ENCODE results near the gene RTN3.
"Not testable (repeated sequence)": the region's sequence is repeated elsewhere in the genome, so short reads cannot be mapped to it uniquely, and the experiment has no call there.

Gene RTN3

DNA sequence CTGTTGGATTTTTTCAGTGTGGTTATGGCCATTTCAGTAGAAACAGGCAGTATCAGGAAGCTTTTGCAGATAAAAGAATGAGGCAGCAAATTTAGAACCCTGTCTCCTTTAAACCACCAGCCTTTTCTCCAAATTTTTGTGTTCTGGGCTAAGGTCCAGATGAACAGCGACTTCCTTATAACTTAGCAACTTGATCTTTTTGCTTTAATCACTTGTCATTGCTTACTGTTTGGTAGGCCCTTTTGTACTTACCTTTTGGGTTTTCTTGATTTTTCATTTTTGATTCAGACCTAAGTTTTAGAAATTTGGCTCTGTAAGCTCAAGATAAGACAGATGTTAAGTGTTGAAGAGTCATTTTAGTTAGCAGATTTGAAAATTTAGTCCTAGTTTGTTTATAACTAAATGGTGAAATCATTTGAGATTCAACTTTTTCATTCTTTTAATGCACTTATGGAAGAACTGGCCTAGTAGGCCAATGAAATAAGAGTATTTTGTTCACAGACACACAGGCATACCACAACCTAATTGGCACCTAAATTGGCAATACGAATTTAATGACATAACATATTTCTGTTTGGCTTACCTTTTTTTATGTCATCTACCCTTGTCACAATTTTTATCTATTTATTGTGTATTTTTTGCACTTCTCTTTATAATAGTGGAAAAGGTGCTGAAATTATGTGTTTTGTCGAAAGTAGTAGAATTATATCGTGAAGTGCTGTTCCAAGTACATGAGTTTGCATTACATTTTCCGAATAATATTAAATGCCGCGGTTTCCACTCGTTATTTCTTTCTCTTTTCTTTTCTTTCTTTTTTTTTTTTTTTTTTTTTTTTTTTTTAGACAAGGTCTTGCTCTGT is 2.1 kb downstream of the RTN3 start:
- DNase-seq, result no peak

DNA sequence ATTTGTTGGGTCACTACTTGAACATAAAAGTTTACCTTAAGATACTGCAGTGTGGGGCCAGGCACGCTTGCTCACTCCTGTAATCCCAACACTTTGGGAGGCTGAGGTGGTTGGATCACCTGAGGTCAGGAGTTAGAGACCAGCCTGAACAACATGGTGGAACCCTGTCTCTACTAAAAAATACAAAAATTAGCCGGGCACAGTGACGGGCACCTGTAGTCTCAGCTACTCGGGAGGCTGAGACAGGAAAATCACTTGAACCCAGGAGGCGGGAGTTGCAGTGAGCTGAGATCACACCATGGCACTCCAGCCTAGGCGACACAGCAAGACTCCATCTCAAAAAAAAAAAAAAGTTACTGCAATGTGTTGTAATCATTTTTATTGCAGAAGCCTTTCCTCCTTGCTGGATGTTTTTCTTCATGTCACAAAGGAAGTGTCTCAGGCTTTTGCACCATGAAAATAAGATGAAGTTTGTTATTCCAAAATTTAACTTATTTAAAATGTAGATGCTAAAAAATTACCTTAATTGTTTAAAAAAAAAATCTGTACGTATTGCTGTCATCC is 3.9 kb downstream of the RTN3 start:
- not testable (repeated sequence) for DNase-seq

DNA sequence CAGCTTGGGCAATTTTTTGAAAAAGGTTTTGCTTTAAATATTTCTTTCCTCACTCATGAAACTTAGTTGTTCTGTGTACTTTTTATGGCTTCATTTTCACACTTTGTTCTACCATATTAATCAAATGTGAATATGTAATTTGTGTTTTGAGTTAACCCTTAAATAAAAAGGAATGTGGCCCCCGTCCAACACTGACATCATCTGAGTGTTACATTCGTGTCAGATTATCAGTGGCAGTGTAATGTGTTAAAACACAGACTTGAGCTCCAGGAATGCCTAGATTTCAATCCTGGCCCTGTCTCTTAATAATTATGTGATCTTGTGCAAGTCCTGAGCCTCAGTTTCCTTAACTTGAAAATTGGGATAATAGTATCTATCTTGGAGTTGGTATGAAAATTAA is 5.6 kb downstream of the RTN3 start:
- no peak for DNase-seq

DNA sequence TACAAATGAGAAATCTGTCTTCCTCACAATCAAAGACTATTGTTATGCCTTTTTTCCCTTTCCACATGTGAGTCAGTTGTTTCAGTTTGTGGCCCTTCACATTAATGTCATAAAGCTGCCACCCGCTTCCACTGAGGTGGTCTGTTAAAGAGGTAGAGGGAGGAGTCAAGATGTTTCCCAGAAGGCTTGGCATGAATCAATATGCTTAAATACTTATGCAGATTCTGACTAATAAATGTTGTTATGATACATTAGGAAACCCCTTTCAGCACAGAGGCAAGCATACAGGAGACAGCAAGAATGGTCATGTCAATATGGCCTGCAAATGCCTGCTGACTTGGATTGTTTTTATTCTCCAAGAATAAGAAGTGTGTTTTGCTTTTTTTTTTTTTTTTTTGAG is 6.5 kb downstream of the RTN3 start:
- peak; percentile 38 for DNase-seq

DNA sequence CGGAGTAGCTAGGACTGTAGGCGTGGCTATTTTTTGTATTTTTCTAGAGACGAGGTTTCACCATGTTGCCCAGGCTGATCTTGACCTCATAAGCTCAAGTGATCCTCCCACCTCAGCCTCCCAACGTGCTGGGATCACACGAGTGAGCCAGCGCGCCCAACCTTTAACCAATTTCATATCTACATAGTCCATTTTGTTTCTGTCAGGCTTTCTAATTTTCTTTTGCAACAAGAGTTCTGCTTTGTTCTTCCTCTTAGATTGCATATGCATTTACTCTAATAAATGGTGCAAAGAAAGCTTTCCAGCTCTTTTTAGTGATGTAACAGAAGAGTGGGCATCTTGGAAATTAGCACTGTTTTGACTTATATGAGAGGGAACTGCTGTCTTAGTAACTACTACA is 13.3 kb downstream of the RTN3 start:
- no peak for DNase-seq

DNA sequence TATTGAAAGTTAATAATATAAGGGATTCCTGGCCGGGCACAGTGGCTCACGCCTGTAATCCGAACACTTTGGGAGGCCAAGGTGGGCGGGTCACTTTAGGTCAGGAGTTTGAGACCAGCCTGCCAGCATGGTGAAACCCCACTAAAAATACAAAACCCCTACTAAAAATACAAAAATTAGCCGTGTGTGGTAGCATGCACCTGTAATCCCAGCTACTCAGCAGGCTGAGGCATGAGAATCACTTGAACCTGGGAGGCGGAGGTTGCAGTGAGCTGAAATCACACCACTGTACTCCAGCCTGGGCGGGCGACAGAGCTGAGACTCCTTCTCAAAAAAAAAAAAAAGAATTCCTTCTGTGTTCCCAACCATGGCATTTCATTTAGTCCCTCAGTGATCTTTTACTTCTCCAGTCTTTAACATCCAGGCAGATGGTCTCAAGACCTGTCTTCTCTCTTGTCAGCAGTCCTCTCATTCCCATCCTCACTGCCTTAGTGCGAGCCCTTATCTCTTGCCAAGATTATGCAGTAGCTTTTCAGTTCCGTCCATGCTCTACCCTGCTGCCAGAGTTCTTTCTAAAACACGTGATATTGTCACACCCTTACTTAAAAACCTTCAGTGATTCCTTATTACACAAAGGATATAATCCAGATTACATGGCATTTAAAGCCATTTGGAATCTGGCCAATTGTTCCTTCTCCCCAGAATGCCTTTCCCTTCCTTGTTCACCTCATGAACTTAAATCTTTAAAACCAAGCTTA is 17.9 kb downstream of the RTN3 start:
- DNase-seq, result no peak

DNA sequence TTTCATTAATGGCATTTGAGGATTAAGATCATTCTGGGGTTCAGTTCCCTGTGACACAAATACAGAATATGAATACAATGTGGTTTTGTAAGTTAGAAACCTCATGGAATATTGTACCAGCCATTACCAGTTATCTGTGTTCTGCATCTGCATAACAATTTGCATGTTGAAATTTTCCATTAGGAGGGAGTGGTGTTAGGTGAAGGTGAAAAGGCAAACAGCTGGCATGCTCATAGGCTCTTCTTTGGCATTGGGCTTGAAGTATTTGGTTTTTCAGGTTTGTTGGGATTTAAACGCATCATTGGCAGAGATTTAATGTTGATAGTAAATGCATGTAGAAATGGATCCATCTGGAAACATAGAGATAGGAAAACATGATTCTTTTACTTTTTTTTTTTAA is 18.6 kb downstream of the RTN3 start:
- no peak for DNase-seq

DNA sequence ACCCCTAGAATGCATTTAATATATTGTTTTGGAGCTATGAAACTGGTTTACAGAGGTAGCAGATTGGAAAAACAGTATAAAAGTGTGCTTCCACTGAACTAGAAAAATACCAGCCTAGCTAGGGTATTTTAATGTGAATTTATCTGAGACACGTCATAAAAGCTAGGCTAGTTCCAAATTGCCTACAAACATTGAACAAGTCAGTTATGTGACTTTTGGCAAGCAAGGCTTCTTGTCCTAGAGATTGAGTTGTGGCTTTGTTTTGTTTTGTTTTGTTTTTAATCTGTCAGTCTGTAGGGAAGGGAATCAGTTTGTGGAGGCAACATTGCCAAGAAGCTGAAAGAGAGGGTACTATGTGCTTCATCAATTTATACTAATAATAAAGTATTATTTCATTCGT is 24.2 kb downstream of the RTN3 start:
- DNase-seq, result no peak

DNA sequence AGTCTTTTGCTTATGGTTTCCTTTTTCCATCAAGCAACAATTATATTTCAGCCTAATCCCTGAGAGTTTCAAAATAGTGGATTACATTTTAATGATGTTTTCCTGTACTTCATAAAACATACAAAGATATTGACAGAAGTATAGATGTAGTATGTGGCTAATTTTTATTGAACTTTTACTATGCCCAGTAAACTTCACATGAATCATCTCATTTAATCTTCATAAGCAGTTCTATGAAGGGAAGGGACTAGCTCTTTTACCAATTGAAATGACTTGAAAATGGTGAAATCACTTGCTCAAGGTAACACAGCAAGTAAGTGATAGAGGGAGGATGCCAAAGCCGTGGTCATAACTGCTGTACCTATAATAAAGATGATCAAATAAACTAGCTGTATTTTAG is 27.5 kb downstream of the RTN3 start:
- DNase-seq, result no peak

DNA sequence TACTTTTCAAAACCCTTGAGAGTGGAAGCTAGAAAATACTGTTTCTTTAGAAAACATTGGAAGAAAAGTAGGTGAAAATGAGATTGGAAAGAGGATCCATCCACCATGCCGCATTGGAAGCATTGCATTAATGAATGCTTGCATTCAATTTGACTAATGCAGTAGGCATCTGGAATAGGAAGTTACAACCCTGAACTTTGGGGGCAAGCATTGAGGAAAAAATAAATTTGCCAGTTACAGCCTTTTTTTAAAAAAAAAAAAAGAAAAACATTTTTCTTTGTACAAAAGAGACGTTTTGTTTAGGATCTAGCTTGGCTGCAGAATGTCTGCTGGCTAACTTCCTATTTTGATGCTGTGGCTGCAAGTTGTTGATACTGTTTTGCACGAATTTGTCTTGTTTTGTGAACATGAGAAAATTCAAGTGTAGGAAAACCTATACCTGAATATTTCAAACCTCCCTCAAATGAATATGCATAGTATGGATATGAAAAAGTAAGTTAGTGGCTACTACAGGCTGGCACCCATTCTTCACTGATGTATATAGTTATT is 28.1 kb downstream of the RTN3 start:
- DNase-seq, result no peak

DNA sequence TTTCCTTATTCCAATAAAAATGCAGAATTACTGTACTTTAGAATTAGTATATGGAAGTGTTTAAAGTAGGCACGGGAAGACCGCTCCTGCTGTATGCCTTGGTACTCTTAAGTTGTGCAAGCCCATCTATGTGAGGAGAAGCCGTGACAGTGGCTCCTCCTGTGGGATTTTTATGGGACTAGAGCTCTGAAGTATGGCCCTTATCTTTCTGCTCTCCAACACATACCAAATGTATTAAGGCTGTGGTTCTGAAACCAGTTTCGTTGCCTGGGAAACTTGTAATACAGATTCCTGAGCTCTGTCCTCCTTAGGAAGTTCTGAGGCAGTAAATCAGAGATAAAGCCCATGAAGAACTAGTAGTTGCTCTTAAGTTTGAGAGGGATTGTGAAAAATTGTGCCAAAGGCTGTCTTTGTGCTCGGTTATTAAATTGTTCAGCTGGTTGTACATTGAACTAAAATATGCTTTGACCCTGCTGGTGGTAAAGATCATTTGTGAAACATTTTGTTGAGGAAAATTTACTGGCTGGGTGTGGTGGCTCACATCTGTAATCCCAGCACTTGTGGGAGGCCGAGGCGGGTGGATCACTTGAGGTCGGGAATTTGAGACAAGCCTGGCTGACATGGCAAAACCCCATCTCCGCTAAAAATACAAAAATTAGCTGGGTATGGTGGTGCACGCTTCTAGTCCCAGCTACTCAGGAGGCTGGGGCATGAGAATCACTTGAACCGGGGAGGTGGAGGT is 29.3 kb downstream of the RTN3 start:
- DNase-seq, result no peak

DNA sequence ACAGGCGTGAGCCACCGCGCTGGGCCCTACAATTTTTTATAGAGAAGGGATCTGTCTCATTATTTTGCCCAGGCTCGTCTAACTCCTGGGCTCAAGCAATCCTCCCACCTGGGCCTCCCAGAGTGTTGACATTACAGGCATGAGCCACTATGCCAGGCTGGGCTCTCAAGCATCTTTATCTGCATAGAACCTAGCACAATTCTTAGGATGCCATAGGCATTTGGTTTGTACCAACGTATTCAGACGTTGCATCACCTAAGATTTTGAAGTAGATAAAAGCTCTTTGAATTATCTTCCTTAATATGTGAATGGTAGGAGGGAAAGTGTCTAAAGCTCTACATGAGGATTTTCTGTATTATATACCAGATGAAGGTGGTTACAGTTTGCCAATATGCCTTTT is 30.5 kb downstream of the RTN3 start:
- DNase-seq, result no peak

DNA sequence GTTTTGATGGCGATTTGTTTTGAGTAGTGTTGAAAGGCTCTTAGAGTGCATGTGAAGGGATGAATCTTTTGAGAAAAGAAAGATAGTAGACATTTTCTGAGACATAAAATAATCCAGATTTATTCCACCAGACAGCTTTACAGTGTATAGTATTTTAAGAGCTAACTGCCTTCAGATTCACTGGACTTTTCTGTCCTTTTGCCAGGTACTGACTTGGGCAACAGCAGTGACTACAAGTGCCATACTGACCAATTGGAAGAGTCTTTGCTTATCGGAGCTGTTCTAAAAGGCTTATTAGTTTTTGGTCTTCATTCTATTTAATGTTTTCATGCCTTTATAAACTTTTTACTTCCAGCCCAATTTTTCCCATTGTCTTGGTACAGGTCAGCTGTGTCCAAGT is 32.5 kb downstream of the RTN3 start:
- no peak for DNase-seq

DNA sequence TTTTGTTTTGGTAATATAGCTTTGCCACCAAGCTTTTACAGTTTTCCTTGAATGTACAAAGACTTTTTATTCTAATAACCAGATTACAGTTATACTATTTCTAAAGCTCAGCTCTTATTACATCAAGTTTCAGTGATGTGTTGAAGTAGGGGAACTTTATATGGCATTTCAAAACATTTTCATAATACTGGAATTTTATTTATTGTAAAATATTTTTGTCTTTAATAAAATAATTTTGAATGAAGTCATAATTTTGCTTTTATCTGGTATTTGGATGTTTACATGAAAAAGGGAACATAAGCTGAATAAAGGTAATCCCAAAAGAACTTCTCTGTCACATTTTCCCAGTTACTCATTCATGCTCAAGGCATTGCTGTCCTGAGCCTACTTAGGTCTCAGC is 34.7 kb downstream of the RTN3 start:
- DNase-seq, result no peak

DNA sequence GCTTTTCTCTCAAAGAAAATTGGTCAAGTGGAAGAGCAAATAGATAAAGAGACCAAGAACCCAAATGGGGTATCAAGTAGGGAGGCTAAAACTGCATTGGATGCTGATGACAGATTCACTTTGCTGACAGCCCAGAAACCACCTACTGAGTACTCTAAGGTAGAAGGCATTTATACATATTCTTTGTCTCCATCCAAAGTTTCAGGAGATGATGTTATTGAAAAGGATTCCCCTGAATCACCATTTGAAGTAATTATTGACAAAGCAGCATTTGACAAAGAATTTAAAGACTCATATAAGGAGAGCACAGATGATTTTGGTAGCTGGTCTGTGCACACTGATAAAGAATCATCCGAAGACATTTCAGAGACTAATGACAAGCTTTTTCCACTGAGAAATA is 37.7 kb downstream of the RTN3 start:
- no peak for DNase-seq

DNA sequence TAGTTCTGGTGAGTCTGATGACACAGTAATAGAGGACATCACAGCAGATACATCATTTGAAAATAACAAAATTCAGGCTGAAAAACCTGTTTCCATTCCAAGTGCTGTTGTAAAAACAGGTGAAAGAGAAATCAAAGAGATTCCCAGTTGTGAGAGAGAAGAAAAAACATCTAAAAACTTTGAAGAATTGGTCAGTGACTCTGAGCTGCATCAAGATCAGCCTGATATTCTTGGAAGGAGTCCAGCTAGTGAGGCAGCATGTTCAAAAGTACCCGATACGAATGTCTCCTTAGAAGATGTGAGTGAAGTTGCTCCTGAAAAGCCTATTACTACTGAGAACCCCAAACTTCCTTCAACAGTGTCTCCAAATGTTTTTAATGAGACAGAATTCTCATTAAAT is 38.7 kb downstream of the RTN3 start:
- DNase-seq, result no peak

DNA sequence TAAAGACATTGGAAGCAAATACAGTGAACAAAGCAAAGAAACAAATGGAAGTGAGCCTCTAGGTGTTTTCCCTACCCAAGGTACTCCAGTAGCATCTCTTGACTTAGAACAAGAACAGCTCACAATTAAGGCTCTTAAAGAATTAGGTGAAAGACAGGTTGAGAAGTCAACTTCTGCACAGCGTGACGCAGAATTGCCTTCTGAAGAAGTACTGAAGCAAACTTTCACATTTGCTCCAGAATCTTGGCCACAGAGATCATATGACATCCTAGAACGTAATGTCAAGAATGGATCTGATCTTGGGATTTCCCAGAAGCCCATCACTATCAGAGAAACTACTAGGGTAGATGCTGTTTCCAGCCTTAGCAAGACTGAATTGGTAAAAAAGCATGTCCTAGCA is 39.3 kb downstream of the RTN3 start:
- DNase-seq, result no peak

DNA sequence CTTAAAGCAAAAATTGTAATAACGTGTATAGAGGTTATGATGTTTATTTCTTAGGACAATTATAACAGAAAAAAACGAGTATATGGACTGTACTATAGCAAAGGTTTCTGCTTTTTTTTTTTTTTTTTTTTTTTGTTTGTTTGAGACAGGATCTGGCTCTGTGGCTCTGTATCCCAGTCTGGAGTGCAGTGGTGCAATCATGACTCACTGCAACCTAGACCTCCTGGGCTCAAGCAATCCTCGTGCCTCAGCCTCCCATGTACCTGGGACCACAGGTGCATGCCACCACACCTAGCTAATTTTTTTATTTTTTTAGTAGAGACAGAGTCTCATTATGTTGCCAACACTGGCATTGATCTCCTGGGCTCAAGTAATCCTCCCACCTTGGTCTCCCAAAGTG is 48.0 kb downstream of the RTN3 start:
- DNase-seq, result no peak

DNA sequence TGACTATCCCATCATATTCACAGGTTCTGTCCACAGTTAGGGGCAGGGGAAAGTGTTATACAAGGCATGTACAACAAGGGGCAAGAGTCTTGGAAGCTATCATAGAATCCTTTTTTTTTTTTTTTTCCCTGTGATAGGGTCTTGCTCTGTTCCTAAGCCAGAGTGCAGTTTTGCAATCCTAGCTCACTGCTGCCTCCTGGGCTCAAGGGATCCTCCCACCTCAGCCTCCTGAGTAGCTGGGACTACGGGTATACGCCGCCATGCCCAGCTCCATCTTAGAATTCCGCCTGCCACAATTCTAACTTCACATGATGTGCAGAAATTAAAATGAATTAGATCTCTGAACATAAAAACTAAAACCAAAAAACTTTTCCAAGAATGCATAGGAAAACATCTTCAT is 55.6 kb downstream of the RTN3 start:
- no peak for DNase-seq

DNA sequence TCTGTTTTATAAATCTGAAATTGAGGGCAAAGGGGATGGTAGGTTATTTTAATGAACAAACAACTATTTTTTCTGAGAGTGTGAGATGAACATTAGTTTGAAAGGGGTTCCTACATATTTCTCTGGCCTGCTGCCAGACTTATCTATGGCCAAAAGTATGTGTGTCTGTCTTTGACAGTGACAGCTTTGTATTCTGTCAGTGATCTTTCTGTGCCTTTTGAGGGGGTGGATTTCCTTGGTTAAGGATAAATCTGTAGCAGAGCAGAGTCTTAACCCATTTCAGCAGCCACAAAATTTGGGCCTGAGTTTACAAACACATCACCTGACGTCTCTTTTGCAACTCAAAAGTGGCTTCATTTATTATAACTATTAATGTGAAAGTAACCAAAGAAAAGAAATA is 56.4 kb downstream of the RTN3 start:
- DNase-seq, result no peak

DNA sequence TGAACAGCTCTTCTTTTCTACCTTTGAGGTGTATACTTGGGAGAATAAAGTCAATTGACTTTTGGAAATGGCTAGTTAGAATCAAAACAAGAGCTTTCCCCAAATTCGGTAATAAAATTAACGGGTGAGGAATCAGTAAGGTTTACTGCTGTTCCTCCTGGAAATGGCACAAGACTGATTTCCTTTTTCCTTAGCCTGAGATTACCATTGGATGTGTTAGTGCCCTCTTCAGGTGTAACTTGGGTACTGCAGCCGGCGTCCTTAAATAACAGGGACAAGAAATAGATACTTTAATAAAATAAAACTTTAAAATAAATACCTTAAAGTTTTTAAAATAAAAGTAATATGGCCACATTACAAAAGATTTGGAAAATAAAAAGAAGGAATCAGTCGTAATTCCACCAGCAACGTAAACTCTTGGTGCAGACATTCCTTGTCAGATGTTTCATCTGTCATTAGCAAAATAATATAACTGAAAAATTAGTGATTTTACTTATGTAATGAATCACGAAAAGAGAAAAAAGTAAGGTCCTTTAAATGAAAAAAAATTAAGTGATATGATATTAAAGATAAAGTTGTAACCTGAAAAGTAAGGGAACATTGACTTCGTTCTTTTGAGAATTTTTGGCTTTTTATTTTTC is 57.5 kb downstream of the RTN3 start:
- DNase-seq, result peak; percentile 59

DNA sequence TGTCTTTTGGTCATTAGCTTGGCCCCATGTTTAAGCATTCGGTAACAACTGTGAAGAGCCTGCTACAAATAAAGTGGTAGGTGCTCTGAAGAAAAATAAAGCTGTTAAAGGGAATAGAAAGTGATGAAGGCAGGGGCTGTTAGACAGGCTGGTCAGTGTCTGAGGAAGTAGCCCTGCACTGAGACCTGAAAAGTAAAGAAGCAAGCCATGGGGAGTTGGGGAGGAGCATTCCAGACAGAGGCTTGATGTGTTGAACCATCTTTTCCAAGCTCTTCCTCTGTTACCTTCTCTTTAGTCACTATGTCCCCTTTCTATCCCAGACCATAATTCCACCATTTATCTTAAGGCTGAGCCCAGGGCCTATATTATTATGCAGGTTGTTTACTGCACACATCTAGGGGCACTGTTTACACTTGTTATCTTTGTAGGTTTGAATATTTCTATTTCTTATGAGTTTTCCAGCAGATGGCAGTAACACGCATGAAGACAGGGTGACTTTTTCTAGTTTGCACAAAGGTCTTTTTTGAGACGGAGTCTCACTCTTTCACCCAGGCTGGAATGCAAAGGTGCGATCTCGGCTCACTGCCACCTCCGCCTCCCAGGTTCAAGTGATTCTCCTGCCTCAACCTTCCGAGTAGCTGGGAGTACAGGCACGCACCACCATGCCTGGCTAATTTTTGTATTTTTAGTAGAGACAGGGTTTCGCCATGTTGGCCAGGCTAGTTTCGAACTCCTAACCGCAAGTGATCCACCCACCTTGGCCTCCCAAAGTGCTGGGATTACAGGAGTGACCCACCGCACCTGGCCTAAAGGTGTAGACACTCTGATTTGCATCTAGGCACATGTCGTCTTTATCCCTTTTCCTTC is 64.2 kb downstream of the RTN3 start:
- no peak for DNase-seq
